T-helper 2 cell treated with Interferon-gamma antibody and Interleukin-4, amounts not matched to agents 100 ng/mL and 5 ng/mL, for 36 hours (primary cell): ENCODE results near the gene ZNF236. TPM values are rescaled to one million over a fixed set of nuclear protein-coding genes. Genes with fewer than 3 reads are reported as not detected.

Source experiments
- intact Hi-C: fragments of 100-400 bp; cut with micrococcal nuclease; formaldehyde crosslinking; loops from one replicate; pipeline ENCODE4 v1.15.1; 2023
- total RNA-seq: library from RNA; stranded (reverse); gene quantifications from 2 replicates; pipeline ENCODE4 v1.2.3, GENCODE V29; 2022

Gene ZNF236
- total RNA-seq, 1 donor from 2014 or later: 23.2 TPM

GRCh38 chr18:76821356-76821874 lies 942 bp upstream of the ZNF236 start:
- intact Hi-C loops: loop anchor here (2.0 to 5.0 kb wide), 4 partner anchors 19 to 1609 kb away; partner anchors contain the start of gene TSHZ1

GRCh38 chr18:76821875-76822505 lies 367 bp upstream of the ZNF236 start:
- intact Hi-C loops: loop anchor here (1.0 to 5.0 kb wide), 7 partner anchors 19 to 1610 kb away; partner anchors contain the start of gene TSHZ1

GRCh38 chr18:76823161-76823538 lies 793 bp downstream of the ZNF236 start:
- intact Hi-C loops: loop anchor here (2.0 to 5.0 kb wide), 5 partner anchors 54 to 1611 kb away; partner anchors contain the start of gene TSHZ1

GRCh38 chr18:76823587-76824011 lies 1.2 kb downstream of the ZNF236 start:
- intact Hi-C loops: loop anchor here (2.0 to 5.0 kb wide), 5 partner anchors 54 to 1611 kb away; partner anchors contain the start of gene TSHZ1

GRCh38 chr18:76824145-76824676 lies 1.9 kb downstream of the ZNF236 start:
- intact Hi-C loops: loop anchor here (5.0 kb wide), 3 partner anchors 53 to 1612 kb away; partner anchors contain the start of gene TSHZ1

- intact Hi-C loops: loop anchor here (5.0 kb wide), 3 partner anchors 53 to 1612 kb away; partner anchors contain the start of gene TSHZ1
These were observed 2.4 kb downstream of the ZNF236 start for GRCh38 chr18:76824754-76825153.

- intact Hi-C loops: no loop called here
These were observed 5.1 kb downstream of the ZNF236 start for GRCh38 chr18:76827205-76828200.

- intact Hi-C loops: no loop called here
These were observed 12.0 kb downstream of the ZNF236 start for GRCh38 chr18:76834379-76834778.

GRCh38 chr18:76835380-76835779 lies 13.0 kb downstream of the ZNF236 start:
- intact Hi-C loops: no loop called here

- intact Hi-C loops: no loop called here
These were observed 14.7 kb downstream of the ZNF236 start for GRCh38 chr18:76837071-76837470.

- intact Hi-C loops: no loop called here
These were observed 15.8 kb downstream of the ZNF236 start for GRCh38 chr18:76838182-76838581.

- intact Hi-C loops: no loop called here
These were observed 16.9 kb downstream of the ZNF236 start for GRCh38 chr18:76839086-76839794.

GRCh38 chr18:76842837-76843530 lies 20.6 kb downstream of the ZNF236 start:
- intact Hi-C loops: no loop called here

- intact Hi-C loops: no loop called here
These were observed 21.8 kb downstream of the ZNF236 start for GRCh38 chr18:76844144-76844543.

GRCh38 chr18:76844742-76845477 lies 22.6 kb downstream of the ZNF236 start:
- intact Hi-C loops: loop anchor here (5.0 kb wide), 1 partner anchor 43 kb away; no protein-coding TSS in a partner anchor

- intact Hi-C loops: loop anchor here (5.0 kb wide), 1 partner anchor 44 kb away; no protein-coding TSS in a partner anchor
These were observed 23.9 kb downstream of the ZNF236 start for GRCh38 chr18:76846217-76846616.

- intact Hi-C loops: loop anchor here (5.0 kb wide), 1 partner anchor 46 kb away; no protein-coding TSS in a partner anchor
These were observed 25.6 kb downstream of the ZNF236 start for GRCh38 chr18:76847916-76848315.

GRCh38 chr18:76850112-76850511 lies 27.8 kb downstream of the ZNF236 start:
- intact Hi-C loops: no loop called here

- intact Hi-C loops: no loop called here
These were observed 33.2 kb downstream of the ZNF236 start for GRCh38 chr18:76855594-76855993.
